Measurements from ENCODE around the gene CYP27B1.

DNA sequence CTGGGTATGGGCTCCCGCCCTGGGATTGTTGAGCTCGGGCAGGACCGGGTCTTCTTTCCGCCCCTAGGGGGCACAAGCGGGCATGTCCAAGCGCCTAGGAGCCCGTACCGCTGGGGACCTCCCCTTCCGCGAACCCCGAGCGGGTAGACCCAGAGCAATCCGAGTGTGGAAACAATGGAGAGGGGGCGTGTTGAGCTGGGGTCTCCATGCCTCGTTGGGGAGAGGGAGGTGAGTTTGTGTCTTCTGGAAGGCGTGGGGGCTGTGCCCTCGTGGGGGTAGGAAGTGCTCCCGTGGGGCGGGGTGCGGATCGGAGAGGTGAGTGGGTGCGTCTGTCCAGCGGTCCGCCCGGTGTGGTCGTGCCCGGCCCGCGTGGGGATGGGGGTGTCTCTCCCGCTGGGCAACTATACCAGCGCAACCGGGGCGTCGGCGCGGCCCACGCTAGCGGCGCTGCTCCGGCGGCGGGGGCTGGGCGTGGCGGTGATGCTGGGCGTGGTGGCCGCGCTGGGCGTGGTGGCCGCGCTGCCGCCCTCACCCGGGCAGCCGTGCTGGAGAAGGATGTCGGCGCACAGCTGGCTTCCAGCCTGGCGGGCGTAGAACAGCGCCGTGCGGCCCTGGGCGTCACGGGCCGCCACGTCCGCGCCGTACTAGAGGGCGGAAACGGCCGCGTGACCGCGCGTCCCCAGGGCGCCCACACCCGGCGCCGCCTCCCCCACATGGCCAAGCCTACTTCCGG, 40.6 kb downstream of the CYP27B1 start:
- TF ChIP-seq, protein P1, sequence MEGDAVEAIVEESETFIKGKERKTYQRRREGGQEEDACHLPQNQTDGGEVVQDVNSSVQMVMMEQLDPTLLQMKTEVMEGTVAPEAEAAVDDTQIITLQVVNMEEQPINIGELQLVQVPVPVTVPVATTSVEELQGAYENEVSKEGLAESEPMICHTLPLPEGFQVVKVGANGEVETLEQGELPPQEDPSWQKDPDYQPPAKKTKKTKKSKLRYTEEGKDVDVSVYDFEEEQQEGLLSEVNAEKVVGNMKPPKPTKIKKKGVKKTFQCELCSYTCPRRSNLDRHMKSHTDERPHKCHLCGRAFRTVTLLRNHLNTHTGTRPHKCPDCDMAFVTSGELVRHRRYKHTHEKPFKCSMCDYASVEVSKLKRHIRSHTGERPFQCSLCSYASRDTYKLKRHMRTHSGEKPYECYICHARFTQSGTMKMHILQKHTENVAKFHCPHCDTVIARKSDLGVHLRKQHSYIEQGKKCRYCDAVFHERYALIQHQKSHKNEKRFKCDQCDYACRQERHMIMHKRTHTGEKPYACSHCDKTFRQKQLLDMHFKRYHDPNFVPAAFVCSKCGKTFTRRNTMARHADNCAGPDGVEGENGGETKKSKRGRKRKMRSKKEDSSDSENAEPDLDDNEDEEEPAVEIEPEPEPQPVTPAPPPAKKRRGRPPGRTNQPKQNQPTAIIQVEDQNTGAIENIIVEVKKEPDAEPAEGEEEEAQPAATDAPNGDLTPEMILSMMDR (conservative IDR thresholded peaks at IDR 0.05; ENCODE audit: low read length), result peak; percentile 57
- TF ChIP-seq EZH2phosphoT487 (IDR thresholded peaks at IDR 0.05; ENCODE audit: borderline replicate concordance, low read depth, low read length), result no peak
